ENCODE data around the gene AHCTF1. TPM values are rescaled to one million over a fixed set of nuclear protein-coding genes. Genes with fewer than 3 reads are reported as not detected.

The AHCTF1 gene
- total RNA-seq, 1 experiment from 2014 or later: 42.3 TPM

DNA sequence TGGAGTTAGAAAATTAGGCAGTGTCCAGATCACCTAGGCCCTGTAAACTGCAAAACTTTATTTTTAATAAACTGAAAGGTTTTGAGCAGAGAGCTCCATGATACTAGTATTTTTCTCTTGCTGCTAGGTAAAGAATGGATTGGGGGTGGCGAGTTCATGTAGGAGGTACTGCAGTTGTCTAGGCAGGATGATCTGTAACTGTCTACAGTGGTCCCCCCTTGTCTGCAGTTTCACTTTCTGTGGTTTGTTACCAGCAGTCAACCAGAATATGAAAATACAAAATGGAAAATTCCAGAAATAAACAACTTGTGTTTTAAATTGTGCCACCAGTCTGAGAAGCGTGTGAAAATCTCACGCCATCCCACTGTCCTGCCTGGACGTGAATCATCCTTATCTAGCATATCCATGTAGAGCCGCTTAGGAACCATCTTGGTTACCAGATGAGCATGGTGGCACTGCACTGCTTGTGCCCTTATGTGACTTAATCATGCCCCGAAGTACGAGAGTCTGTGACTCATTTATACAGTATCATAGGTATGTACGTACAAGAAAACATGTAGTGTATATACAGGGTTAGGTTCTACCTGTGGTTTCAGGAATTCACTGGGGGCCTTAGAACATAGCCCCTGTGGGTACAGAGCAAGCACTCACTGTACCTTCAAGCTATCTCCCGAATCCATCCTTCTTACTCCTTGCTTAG is 94.2 kb downstream of the AHCTF1 start:
- H3K9me3 Mint-ChIP-seq (ENCODE audit: unreplicated experiment): no peaks in the 10 kb centered on the region
- POLR2A ChIA-PET: no interaction called here

DNA sequence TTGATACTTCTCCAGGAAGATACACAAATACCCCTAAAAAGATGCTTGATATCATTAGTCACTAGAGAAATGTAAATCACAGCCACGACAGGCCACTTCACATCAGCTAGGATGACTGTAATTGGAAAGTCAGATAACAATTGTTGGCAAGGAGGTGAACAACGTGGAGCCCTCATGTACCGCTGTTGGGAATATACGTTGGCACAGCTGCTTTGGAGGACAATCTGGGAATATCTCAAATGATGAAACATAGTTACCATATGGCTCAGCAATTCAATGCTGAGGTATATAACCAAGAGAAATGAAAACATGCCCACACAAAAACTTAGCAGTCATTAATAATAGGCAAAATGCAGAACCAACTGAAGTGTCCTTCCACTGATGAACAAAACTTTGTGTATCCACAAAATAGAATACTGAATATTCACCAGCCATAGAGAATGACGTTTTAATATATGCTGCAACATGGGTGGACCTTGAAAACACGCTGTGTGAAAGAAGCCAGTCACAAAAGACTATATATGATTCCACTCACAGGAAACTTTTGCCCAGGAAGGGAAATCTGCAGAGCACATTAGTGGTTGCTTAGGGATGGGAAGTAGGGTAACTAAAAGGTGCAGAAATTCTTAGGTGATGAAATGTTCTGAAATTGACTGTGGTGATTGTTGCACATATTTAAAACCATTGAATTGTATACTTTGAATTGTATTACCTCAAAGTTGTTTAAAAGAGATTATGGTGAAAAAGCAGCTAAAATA is 95.4 kb downstream of the AHCTF1 start:
- Mint-ChIP-seq H3K4me1 (ENCODE audit: low read depth, unreplicated experiment) (no peaks in the 10 kb centered on the region), H3K9me3 (ENCODE audit: unreplicated experiment) (no peaks in the 10 kb centered on the region), H3K36me3 (ENCODE audit: insufficient read depth, unreplicated experiment) (peaks cover 25% of the 10 kb centered on the region), H3K4me3 (ENCODE audit: unreplicated experiment) (no peak overlapping the region), H3K27ac (ENCODE audit: unreplicated experiment) (no peak overlapping the region), H3K27me3 (ENCODE audit: insufficient read depth, unreplicated experiment) (no peaks in the 10 kb centered on the region)
- CTCF ChIA-PET: no interaction called here
- H3K27me3 ChIP-seq (replicated peaks; ENCODE audit: control insufficient read depth, insufficient read depth, low read length): no peaks in the 10 kb centered on the region
- POLR2A ChIA-PET: no interaction called here
- H3K4me3 ChIP-seq (ENCODE audit: low read depth, low read length): no peak overlapping the region
- peaks cover 4% of the 10 kb centered on the region; the same call in 1 of the 2 replicates for H3K4me1 ChIP-seq
- H3K36me3 ChIP-seq (ENCODE audit: control insufficient read depth, insufficient read depth, low read length): no peaks in the 10 kb centered on the region
- DNase-seq: no peak
- intact Hi-C loops (cut with micrococcal nuclease; ENCODE audit: unreplicated experiment): no loop called here
- TF ChIP-seq, protein P1, sequence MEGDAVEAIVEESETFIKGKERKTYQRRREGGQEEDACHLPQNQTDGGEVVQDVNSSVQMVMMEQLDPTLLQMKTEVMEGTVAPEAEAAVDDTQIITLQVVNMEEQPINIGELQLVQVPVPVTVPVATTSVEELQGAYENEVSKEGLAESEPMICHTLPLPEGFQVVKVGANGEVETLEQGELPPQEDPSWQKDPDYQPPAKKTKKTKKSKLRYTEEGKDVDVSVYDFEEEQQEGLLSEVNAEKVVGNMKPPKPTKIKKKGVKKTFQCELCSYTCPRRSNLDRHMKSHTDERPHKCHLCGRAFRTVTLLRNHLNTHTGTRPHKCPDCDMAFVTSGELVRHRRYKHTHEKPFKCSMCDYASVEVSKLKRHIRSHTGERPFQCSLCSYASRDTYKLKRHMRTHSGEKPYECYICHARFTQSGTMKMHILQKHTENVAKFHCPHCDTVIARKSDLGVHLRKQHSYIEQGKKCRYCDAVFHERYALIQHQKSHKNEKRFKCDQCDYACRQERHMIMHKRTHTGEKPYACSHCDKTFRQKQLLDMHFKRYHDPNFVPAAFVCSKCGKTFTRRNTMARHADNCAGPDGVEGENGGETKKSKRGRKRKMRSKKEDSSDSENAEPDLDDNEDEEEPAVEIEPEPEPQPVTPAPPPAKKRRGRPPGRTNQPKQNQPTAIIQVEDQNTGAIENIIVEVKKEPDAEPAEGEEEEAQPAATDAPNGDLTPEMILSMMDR (IDR thresholded peaks at IDR 0.05; ENCODE audit: insufficient read depth in 1 of 2, low read depth in 1 of 2, low read length in 1 of 2, severe bottlenecking in 1 of 2, unreplicated experiment in 1 of 2): no peak
- H3K9me3 ChIP-seq: no peaks in the 10 kb centered on the region
- BruUV-seq (replicated peaks): no TSS peak

More for the DNA sequence above, 94.2 kb downstream of the AHCTF1 start:
- TF ChIP-seq, protein P1 (IDR thresholded peaks at IDR 0.05; ENCODE audit: insufficient read depth in 1 of 2, low read depth in 1 of 2, low read length in 1 of 2, severe bottlenecking in 1 of 2, unreplicated experiment in 1 of 2): no peak
- H3K4me1 ChIP-seq: peaks cover 4% of the 10 kb centered on the region; the same call in 1 of the 2 replicates
- H3K4me3 Mint-ChIP-seq (ENCODE audit: unreplicated experiment): no peak overlapping the region
- no TSS peak for BruUV-seq (replicated peaks)
- CTCF ChIA-PET: no interaction called here
- H3K27me3 ChIP-seq (replicated peaks; ENCODE audit: control insufficient read depth, insufficient read depth, low read length): no peaks in the 10 kb centered on the region
- intact Hi-C loops (cut with micrococcal nuclease; ENCODE audit: unreplicated experiment): no loop called here
- no peaks in the 10 kb centered on the region for H3K27me3 Mint-ChIP-seq (ENCODE audit: insufficient read depth, unreplicated experiment)
- no peak for DNase-seq
- no peak overlapping the region for H3K27ac Mint-ChIP-seq (ENCODE audit: unreplicated experiment)
- no peaks in the 10 kb centered on the region for H3K4me1 Mint-ChIP-seq (ENCODE audit: low read depth, unreplicated experiment)
- no peaks in the 10 kb centered on the region for H3K9me3 ChIP-seq
- no peak overlapping the region for H3K4me3 ChIP-seq (ENCODE audit: low read depth, low read length)
- no peaks in the 10 kb centered on the region for H3K36me3 ChIP-seq (ENCODE audit: control insufficient read depth, insufficient read depth, low read length)
- peaks cover 33% of the 10 kb centered on the region for H3K36me3 Mint-ChIP-seq (ENCODE audit: insufficient read depth, unreplicated experiment)

DNA sequence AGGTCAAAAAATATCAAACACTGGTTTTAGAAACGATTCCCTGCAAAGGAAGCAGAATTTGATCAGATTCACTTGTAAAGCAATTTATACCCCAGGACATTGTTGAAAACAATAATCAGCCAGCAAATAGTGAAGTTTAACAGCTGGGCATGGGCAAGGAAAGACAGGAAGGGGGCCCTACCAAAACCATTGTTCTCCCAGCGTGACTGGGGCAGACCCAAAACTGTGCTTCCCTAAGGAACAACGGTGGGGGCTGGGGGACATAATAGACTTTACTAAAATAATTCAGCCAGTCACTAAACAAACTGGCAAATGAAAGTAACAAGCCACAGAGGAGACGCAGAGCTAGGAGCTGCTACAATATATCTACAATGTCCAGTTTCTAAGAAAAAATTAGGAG is 100.2 kb downstream of the AHCTF1 start:
- Mint-ChIP-seq H3K9me3 (ENCODE audit: unreplicated experiment) (peaks cover 23% of the 10 kb centered on the region), H3K27me3 (ENCODE audit: insufficient read depth, unreplicated experiment) (no peaks in the 10 kb centered on the region), H3K27ac (ENCODE audit: unreplicated experiment) (no peak overlapping the region), H3K4me3 (ENCODE audit: unreplicated experiment) (no peak overlapping the region), H3K36me3 (ENCODE audit: insufficient read depth, unreplicated experiment) (peaks cover 5% of the 10 kb centered on the region), H3K4me1 (ENCODE audit: low read depth, unreplicated experiment) (no peaks in the 10 kb centered on the region)
- ChIA-PET CTCF (no interaction called here), POLR2A (no interaction called here)
- no peak for DNase-seq
- Histone ChIP-seq H3K4me3 (ENCODE audit: low read depth, low read length) (no peak overlapping the region), H3K27me3 (replicated peaks; ENCODE audit: control insufficient read depth, insufficient read depth, low read length) (no peaks in the 10 kb centered on the region), H3K36me3 (ENCODE audit: control insufficient read depth, insufficient read depth, low read length) (no peaks in the 10 kb centered on the region), H3K9me3 (peaks cover 16% of the 10 kb centered on the region), H3K4me1 (peaks cover 4% of the 10 kb centered on the region; the same call in 1 of the 2 replicates)
- intact Hi-C loops (cut with micrococcal nuclease; ENCODE audit: unreplicated experiment): no loop called here
- TF ChIP-seq, protein P1 (IDR thresholded peaks at IDR 0.05; ENCODE audit: insufficient read depth in 1 of 2, low read depth in 1 of 2, low read length in 1 of 2, severe bottlenecking in 1 of 2, unreplicated experiment in 1 of 2): no peak
- no TSS peak for BruUV-seq (replicated peaks)

Data from Caco-2 (cell line).